Cerebellar nuclear complex (tissue), 1 donor: Measurements from ENCODE around the gene RBP2.

Source experiments
- DNase-seq, 2 experiments: peaks; one replicate each; lab custom pipeline; 2025; lab: John Stamatoyannopoulos, UW

RBP2 gene

DNA sequence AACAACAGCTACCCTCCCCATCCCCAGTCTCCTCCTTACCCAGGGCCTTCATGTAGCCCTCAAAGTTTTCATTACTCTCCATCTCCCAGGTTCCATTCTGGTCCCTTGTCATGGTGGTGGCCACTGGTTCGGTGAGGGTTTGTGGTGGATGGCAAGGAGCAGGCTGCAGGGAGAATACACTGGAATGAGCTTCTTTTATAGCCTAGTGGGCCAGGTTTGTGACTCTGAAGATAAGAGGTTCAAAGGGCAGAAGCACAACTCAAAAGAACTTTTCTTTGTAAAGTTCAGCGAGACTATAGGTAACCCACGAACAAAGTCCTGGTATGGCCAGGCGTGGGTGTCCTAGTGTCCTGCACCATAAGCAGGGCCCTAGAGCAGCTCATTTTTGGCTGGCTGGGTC, at the start of gene RBP2:
Gene RBP2, minus strand, starts transcription at position 169 of the 400 bp plus-strand sequence. Its CDS starts 57 bp downstream, at position 112.
- no peak for DNase-seq

DNA sequence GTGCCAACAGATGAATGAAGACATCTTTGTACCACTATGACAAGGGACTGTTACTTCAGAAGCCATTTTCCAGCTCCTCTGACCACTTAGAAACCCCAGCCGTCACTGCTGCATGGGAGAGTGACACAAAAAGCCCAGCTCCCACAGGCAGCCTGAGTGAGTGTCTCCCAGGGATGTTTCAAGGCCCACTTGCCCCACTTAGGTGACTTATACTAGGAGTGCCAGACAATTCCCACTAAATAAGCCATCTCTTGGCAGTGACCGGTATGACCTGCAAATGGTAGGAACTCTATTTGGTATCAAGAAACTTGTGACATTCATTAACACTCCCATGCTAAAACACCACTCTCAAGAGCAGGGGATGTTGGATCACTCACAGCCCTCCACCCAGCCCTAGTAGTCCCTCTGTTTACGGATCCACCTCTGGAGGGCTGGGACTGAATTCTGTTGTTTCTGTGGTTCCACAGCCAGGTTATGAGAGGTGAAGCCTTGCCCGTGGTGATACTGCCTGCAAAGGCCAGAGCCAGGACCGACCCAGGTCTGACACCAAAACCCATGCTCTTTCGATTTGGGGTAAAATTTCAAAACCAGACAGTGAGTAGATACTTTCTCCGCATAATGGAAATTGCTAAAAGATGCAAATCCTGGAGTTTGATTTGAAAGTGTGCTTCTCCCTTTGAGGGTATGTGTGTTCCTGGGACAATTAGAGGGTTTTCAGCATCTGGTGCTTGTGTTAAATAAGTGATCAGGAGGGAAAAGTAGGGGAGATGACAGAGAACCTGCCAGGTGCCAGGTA, 48.7 kb upstream of the RBP2 start:
- no peak for DNase-seq

DNA sequence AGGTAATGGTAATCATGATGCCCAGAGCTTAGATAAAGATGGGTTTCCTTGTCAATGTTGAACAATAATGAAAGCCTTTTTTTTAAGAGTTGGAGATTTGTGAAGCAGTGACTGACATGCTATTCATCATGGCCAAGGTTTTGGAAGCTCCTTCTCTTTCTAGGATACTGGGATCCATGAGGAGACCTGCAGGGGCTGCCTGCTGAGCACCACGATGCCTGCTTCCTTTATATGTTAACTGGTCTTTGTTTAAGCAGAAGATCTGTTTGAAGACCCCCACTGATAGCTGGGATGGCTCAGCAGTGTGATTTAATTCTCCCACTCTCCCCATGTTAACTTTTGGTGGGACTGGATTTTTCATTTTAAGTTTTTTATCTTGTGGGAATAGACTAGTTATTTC, 47.4 kb upstream of the RBP2 start:
- no peak for DNase-seq

DNA sequence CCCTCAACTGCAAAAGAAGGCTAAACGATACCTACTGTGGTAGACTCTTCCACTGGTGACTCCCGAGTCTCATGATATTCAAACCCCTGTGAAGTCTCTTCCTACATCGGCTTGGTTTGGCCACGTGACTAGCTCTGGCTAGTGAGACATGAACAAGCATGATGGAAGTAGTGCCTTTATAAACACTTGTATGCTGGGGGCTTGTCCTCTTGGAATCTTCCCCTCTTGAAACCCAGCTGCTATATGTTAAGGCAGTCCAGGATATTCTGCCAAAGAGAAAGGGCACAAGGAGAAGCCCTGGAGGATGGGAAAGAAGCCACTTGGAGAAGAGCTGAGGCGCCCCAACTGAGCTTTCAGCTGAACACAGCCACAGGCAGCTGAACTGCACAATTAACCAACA, 46.9 kb upstream of the RBP2 start:
- no peak for DNase-seq

DNA sequence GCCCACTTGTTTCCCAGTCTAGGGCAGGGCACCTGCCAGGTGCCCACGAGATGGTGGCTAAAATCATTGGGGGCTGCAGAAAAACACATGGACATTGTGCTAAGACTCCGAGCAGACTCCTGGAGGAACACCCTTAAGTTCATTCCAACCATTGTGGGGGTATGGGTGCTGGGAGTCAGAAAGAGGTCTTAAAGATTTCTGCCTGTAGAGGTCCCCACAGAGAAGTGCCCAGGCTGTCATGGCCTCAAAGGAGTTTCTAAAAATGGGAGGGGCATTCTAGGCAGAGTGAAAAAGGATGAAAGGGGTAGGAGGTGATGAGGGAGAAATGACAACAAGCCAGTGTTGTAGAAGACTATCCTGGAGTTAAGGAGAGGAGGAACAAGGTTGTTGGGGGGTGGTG, 46.1 kb upstream of the RBP2 start:
- no peak for DNase-seq

DNA sequence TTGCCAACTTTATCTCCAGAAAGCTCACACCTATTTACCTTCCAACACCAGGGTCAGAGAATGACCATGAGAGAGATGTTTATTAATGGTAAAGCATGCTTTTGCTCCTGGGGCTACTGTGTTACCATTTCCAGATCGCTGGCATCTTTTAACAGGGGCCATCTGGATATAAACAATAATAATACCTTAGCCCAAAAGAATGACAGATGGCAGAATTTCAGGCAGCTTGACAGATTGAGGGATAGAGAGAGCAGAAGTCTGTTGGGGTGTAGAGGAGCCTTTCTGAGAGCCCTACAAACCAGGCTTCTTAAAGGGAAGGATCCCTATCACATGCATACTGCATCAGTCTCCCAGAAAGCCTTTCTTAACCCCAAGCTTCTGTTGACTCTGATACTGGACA, 45.5 kb upstream of the RBP2 start:
- DNase-seq: no peak

DNA sequence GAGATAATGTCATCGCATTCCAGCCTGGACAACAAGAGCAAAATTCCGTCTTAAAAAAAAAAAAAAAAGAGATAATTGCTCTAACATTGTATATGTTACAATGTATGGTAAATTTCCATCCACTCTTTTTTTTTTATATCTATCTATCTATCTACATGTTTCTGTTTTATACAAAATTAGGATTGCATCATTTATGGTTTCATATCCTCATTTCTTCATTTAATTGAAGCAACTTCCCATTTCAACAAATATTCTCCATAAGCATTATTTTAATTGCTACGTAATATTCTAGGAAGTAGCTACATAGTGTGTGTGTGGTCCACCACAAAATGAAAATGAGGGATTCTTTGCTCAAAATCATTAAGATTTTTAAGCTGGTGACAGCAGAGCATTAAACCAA, 44.8 kb upstream of the RBP2 start:
- DNase-seq: no peak

DNA sequence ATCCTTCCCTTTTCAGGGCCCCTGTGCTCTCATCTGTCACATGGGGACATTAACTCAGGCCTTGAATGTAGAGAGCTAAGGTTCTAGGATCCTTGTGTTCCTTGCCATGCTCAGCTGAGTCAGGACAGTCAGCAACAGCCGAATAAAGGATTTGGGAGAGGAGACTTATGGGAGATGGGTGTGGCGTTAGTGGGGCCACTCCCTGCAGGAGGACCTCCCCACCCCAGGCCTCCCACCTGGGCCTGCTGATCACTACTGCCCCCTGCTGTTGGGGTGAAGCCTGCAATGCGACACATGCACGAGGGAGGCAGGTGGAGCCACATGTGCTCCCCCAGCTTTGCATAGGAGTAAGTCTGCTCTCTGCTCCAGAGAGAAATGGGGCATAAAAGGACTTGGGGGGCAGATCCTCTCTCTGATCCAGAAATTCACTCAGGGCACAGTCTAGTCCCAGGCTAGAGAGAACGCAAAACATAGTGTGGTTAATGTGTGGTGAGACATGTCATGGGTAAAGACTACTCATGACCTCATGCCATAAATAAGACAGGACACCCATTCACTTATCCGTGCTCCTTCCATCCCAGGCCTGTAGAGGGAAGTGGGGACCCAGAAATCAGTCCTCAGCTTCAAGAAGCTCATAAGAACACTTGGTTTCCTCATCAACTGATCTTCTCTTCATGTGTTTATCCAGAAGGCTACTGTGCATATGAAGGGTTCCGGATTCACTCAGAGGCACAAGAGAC, 43.9 kb upstream of the RBP2 start:
- DNase-seq: no peak

DNA sequence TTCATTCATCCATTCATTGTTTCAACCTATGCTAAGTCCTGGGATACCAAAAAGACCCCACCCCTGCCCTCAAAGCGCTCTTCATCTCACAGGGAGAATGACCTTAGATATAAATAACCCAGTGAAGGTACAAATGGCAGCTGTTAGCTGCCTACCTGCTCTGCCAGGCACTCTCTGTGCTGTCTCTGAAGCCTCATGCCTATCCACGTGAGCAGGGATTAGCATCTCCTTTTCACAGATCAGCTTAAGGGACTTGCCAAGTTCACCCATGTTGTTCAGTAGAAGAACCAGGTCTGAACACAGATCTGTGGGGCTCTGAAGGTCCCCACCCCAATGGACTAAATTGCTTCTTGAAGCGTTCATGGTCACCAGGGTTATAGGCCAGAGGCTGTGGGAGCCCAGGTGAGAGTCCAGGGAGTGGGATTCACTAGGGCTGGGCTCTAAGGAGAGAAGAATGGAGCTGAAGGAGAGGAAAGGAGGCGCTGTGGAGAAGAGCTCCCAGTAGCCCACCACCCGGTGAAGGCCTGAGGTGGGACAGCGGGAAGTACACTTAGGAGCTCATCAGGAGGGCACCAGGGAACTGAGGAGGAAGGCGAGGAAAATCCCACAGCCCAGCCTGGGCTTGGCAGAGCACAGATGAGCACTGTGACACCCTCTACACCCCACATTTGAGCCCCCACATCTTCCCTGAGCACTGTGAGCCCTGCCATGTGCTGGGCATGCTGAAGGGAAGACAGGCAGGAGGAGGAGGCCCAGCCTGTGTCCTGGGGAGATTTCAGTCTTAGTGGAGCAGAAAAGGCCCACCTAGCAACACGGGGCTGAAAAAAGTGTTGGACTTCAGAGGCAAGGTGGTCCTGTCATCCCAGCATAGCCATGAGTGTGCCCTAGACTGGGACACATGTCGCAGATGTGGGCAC, 42.9 kb upstream of the RBP2 start:
- DNase-seq: no peak

DNA sequence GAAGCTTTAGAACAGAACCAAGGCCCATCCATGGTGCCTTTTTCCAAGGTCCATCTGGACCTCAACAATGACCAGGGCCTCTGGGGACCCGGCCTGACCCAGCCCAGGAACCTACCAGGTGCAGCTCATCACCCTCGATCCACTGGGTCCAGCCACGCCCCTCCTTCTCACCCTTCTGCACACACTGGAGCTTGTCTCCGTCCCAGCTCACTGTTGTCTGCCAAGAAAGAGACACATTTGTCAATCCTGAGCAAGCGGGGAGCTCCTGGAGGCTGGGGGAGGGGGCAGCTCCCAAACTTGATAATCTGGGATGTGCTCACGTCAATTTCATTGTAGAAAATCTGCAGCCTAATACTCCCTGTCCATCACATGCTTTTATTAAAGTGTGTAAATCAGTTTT, 42.0 kb upstream of the RBP2 start:
- no peak for DNase-seq

DNA sequence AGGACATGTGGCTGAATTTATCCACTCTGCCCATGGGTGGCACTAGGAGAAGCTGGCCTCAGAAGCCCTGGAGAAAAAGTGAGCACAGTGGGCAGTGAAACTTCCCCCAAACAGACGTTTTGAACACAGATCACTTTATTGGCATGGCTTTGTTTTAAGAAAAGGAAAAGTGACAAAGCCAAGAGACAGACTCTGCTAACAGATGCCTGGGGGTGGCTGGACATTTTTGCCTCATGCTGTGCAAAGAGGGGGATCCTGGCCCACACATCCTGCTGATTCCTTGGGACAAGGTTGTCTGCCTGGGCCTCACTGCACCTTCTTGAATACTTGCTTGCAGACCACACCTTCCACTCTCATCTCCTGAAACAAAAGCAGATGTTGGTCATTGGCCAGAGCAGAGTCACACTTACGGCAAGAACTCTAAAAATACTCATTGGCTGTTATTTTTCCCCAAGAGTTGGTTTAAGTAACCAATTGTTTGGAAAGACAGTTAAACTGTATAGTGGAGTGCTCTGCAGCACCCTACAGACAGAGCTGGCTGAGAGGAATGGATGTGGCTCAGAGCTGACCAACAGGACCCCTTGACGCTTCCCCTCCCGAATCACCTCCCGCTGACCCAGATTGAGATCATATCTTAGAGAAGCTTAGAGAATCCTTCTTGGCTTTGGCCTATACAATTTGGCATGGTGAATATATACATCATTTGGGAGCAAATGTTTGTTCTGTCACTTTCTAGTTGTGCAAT, 41.2 kb upstream of the RBP2 start:
- DNase-seq: no peak

DNA sequence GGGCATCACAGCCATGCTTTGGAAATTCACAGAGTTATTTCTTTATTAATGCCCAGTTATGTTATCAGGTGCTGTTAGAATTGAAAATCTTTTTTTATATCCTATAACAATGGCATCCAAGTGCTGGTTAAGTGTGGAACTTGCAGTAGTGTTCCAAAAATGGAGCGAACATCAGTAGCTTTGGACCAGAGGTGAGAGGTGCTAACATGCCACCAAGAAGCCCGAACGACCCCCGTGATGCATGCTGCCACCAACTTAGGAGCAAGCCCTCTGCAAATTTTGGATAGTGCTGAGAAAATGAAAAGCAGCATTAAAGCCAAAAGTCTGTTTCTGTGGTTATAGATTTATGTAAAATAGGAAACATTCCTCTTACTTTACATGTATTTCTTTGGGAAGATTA, 38.4 kb upstream of the RBP2 start:
- DNase-seq: no peak

DNA sequence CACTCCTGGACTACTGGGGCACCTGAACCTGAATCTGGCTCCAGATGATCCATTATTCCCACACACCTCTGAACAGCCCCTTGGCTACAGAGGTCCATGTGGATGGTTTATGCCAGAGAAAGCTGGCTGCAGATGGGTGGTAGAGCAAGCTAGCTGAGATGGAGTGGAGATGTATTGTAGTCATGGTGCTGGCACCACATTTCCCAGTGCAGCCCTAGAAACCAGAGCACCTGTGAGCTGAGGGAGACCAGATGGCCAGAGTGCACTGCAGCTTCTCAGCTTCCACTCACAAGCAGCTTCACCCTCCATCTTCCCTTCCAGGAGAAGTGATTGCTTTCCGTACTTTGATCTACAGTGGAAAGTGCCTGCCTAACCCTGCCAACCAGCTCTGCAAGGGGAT, 33.3 kb upstream of the RBP2 start:
- no peak for DNase-seq

DNA sequence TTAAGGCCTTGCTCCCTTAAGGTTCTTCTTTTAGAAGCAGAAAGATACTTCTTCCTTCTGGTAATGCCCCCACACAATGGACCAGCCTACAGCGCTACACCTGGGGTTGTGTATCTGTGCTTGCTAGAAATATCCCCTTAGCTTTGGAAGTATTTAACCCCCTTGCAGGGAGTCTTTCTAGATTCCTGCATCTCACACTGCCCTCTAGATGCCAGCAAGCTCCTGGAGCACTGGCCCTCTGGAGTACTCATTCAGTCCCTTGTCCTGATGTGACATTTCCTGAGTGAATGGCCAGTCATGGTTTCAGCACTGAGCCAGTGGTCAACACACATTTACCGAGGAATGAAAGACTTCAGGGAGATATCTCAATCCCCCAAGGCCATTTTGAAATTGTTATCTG, 30.4 kb upstream of the RBP2 start:
- DNase-seq: no peak

DNA sequence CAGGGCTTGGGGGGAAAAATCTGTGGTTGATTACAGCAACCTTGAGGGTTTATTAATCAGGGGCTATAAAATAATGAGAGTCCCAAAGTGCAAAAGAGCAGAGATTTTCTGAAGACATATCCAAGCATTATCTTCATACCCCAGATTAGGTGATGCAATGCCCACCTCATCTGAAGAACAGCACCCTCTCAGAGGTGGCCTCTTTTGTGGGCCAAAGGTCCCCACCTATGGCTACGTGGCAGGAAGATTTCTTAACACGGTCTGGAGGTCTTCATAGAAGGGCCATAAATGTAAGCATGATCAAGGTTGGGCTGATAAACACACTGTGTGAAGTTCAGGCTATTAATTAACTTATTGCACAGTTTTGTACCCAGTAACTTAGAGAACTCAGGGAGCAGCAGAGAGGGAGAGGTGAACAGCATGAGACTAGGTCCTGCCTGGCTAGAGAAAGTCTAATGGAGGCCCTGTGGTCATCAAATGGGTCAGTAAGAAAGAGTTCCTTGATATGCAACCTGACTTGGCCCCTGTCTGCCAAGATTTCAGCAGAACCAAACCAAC, 29.6 kb upstream of the RBP2 start:
- no peak for DNase-seq

DNA sequence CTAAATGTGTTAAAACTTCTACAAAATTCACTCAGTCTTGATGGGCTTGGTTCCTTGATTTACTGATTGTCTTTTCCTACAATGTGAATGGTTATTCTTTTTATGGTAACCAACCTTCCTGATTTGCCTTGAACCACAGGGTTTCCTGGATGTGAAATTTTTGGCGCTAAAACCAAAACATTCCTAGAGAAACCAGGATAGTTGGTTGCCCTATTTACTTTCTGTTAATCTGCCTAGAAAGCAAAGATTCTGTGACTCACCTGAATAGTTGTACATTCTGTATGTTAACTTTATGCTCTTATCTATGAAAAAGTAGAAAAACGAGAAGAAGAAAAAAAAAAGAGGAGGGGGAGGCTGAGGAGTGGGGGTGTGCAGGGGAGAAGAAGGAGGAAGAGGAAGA, 23.2 kb upstream of the RBP2 start:
- DNase-seq: no peak

DNA sequence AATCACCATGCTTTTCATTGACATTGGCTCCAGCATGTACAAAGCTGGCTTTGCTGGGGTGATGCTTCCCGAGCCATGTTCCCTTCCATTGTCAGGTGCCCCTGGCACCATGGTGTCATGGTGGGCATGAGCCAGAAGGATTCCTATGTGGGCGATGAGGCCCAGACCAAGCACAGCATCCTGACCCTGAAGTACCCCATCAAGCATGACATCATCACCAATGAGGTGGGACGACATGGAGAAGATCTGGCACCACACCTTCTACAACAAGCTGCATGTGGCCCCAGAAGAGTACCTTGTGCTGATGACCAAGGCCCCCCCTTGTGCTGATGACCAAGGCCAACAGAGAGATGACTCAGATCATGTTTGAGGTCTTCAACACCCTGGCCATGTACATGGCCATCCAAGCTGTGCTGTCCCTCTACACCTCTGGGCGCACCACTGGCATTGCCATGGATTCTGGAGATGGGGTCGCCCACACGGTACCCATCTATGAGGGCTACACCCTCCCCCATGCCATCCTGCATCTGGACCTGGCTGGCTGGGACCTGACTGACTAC, 17.6 kb upstream of the RBP2 start:
- DNase-seq: no peak

DNA sequence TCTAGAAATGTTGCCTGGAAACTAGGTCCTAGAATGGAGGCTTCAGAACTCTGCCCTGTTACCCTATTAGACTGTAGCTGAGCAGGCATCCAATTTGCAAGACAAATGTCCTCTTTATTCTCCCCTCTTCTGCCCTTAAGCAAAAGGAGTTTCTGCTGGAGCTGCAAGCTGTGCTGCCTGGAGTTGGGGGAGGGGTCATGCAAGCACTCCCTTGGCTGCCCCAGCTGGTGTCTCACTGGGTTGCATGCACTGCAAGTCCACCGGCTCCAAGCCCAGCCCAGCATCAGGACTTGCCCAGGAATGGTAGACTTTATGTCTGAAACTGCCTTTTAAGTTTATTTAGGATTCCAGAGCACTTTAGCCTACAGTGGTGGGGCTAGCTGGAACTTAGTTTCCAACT, 15.7 kb upstream of the RBP2 start:
- no peak for DNase-seq

DNA sequence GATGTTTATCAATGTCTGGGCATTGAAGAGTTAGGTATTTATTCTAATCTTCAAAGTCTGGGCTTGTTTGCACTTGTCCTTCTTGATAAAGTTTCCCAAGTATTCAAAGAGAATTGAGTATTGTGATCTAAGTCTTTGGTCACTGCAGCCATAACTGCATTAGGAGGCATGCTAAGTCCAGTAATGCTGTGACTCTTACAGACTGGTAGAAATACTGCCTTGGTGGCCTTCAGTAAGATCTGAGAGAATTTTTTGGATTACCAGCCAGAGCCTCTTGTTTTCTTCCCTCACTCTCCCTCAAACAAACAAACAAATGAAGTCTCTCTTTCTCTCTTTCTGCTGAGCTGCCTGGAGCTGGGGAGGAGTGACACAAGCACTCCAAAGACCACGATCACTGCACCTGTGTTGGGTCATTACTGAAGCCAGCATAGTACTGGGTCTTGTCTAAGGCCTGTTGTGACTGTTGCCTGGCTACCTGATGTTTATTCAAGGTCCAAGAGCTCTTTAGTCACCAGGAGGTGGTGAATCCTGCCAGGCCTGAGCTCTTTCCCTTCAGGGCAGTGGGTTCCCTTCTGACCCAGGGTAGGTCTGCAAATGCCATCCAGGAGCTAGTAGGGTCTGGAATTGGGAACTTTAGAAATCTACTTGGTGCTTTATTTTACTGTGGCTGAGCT, 14.8 kb upstream of the RBP2 start:
- no peak for DNase-seq

DNA sequence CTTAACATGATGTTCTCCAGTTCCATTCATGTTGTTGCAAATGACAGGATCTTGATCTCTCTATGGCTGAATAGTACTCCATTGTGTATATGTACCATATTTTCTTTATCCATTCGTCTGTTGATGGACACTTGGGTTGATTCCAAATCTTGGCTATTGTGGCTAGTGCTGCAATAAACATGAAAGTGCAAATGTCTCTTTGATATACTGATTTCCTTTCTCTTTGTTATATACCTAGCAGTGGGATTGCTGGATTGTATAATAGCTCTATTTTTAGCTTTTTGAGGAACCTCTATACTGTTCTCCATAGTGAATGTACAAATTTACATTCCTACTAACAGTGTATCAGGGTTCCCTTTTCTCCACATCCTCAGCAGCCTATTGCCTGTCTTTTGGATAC, 5.9 kb upstream of the RBP2 start:
- DNase-seq: no peak

DNA sequence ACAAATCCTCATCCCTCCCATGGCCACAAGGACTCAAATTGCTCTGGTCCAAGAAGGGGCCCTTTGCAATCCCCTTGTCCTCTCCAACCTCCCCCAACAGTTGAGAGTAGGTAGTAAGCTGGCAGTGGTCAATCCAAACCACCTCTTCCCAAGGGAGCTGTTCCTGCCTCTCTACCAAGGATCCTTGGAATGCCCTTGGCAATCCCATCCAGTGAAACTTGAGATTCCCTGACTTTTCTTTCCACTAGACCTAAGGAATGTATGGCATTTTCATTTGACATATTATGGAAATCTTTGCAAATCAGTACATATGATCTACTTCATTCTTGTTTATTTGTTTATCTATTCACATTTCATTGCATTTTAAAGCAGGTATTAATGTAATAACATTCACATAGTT, 4.8 kb upstream of the RBP2 start:
- no peak for DNase-seq
